Mesenchymal stem cell (in vitro differentiated cells and primary cell): ENCODE measurements around the gene ZNF74.

Source experiments
- DNase-seq: peaks from one replicate; pipeline ENCODE4 v3.0.0-alpha.2; 2013
- H2AFZ ChIP-seq: one replicate; pipeline ENCODE4 v1.6.1; 2013; ENCODE audit warnings: low read depth, mild to moderate bottlenecking, control low read depth, inconsistent platforms, low read length, moderate library complexity
- H2AK5ac ChIP-seq: 2 replicates; pipeline ENCODE4 v1.6.1; 2013; ENCODE audit warnings: low read length, moderate library complexity, mild to moderate bottlenecking, inconsistent platforms; ENCODE audit not compliant: severe bottlenecking
- H2BK120ac ChIP-seq: one replicate; pipeline ENCODE4 v1.6.1; 2013; ENCODE audit warnings: low read depth, mild to moderate bottlenecking, inconsistent platforms, low read length, moderate library complexity
- H2BK12ac ChIP-seq, 2 experiments: one replicate each; pipeline ENCODE4 v1.6.1; 2013; ENCODE audit warnings: inconsistent platforms in 2 of 2, low read length in 2 of 2, mild to moderate bottlenecking in 2 of 2, moderate library complexity in 2 of 2, control low read depth in 1 of 2
- H2BK15ac ChIP-seq: one replicate; pipeline ENCODE4 v1.6.1; 2013; ENCODE audit warnings: mild to moderate bottlenecking, low read depth, inconsistent platforms; ENCODE audit not compliant: poor library complexity, severe bottlenecking
- H2BK5ac ChIP-seq: 2 replicates; pipeline ENCODE4 v1.6.1; 2013; ENCODE audit warnings: low read depth, mild to moderate bottlenecking, low read length, control low read depth, inconsistent platforms; ENCODE audit not compliant: poor library complexity, severe bottlenecking
- H3K14ac ChIP-seq, 2 experiments: one replicate each; pipeline ENCODE4 v1.6.1; 2013; ENCODE audit warnings: inconsistent platforms in 2 of 2, low read length in 2 of 2, control low read depth in 1 of 2, mild to moderate bottlenecking in 1 of 2, moderate library complexity in 1 of 2
- H3K18ac ChIP-seq, 2 experiments: one replicate each; pipeline ENCODE4 v1.6.1; 2013; ENCODE audit warnings: inconsistent platforms in 2 of 2, low read length in 2 of 2, control low read depth in 1 of 2, low read depth in 1 of 2, mild to moderate bottlenecking in 1 of 2
- H3K23ac ChIP-seq, 2 experiments: one replicate each; pipeline ENCODE4 v1.6.1; 2013; ENCODE audit warnings: inconsistent platforms in 2 of 2, low read length in 2 of 2, mild to moderate bottlenecking in 2 of 2, moderate library complexity in 2 of 2, control low read depth in 1 of 2
- H3K27ac ChIP-seq: 2 replicates; pipeline ENCODE4 v1.5.1; 2013; ENCODE audit warnings: mild to moderate bottlenecking, moderate library complexity, low read length, control low read depth, inconsistent platforms; ENCODE audit not compliant: poor library complexity, severe bottlenecking
- H3K27me3 ChIP-seq, 2 experiments: 2 replicates each; pipeline versions ENCODE4 v1.6.1 to v1.7.0; 2013; ENCODE audit warnings: low read length in 2 of 2, mild to moderate bottlenecking in 2 of 2, moderate library complexity in 2 of 2, control low read depth in 1 of 2, inconsistent platforms in 1 of 2; ENCODE audit not compliant: control insufficient read depth in 1 of 2, insufficient read depth in 1 of 2
- H3K36me3 ChIP-seq, 2 experiments: 2 replicates each; pipeline versions ENCODE4 v1.6.1 to v1.7.0; 2013; ENCODE audit warnings: low read length in 2 of 2, control low read depth in 1 of 2, inconsistent platforms in 1 of 2, low read depth in 1 of 2, mild to moderate bottlenecking in 1 of 2; ENCODE audit not compliant: insufficient read depth in 2 of 2, control insufficient read depth in 1 of 2
- H3K4ac ChIP-seq, 2 experiments: one replicate each; pipeline ENCODE4 v1.6.1; 2013; ENCODE audit warnings: inconsistent platforms in 2 of 2, low read length in 2 of 2, mild to moderate bottlenecking in 2 of 2, moderate library complexity in 2 of 2, control low read depth in 1 of 2, low read depth in 1 of 2
- H3K4me1 ChIP-seq: 2 replicates; pipeline ENCODE4 v1.6.1; 2013; ENCODE audit warnings: low read depth, low read length, control low read depth; ENCODE audit not compliant: control insufficient read depth, insufficient read depth
- H3K4me2 ChIP-seq: 2 replicates; pipeline ENCODE4 v1.6.1; 2013; ENCODE audit warnings: low read length, mild to moderate bottlenecking, inconsistent platforms; ENCODE audit not compliant: poor library complexity, severe bottlenecking
- H3K4me3 ChIP-seq, 2 experiments: 2 replicates each; pipeline versions ENCODE4 v1.5.1 to v1.7.0; 2013; ENCODE audit warnings: low read length in 2 of 2, mild to moderate bottlenecking in 2 of 2, control low read depth in 1 of 2, low read depth in 1 of 2; ENCODE audit not compliant: insufficient read depth in 1 of 2
- H3K79me1 ChIP-seq: replicated peaks from 2 replicates; pipeline ENCODE4 v1.6.1; 2013; ENCODE audit warnings: mild to moderate bottlenecking, control low read depth, low read length, inconsistent platforms; ENCODE audit not compliant: poor library complexity, severe bottlenecking
- H3K9ac ChIP-seq: 2 replicates; pipeline ENCODE4 v1.7.0; 2013; ENCODE audit warnings: mild to moderate bottlenecking, low read length, moderate library complexity
- H3K9me3 ChIP-seq: 2 replicates; pipeline ENCODE4 v1.7.0; 2013; ENCODE audit warnings: mild to moderate bottlenecking, low read length; ENCODE audit not compliant: control insufficient read depth
- H4K8ac ChIP-seq: one replicate; pipeline ENCODE4 v1.6.1; 2013; ENCODE audit warnings: inconsistent platforms, mild to moderate bottlenecking, low read length, moderate library complexity
- H4K91ac ChIP-seq: one replicate; pipeline ENCODE4 v1.6.1; 2013; ENCODE audit warnings: mild to moderate bottlenecking, low read length, inconsistent platforms
- WGBS: methylation state at CpG from one replicate; pipeline ENCODE4 v1.1.7; 2013; ENCODE audit warnings: mixed read lengths; 5-methylcytosine and 5-hydroxymethylcytosine counted together

The ZNF74 gene

DNA sequence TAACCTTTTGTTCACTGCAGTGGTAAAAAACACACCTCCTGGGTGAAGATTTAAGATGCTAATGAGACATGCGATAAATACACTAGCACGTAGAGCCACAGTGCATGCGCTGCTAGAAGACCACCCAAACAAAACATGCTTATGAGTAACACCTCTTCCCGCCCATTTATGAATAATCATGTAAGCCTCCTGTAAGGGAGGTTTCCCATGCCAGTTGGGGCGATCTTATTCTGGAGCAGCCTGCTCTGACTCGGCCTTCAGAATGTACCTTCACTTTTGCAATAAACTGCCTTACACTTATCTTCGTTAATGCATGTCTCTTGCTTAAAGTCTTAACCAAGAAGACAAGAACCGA lies 61.7 kb downstream of the ZNF74 start:
- peaks cover 26 to 68% of the 10 kb centered on the region in 2 experiments for H3K36me3 ChIP-seq
- H3K4me1 ChIP-seq = peaks cover 10% of the 10 kb centered on the region
- no peak overlapping the region for H3K4me2 ChIP-seq
- no peak overlapping the region for H2BK15ac ChIP-seq
- H2BK12ac ChIP-seq = no peak overlapping the region
- no peak overlapping the region for H2AK5ac ChIP-seq
- H4K8ac ChIP-seq = no peak overlapping the region
- no peak overlapping the region for H2BK5ac ChIP-seq
- H4K91ac ChIP-seq = no peak overlapping the region
- no peaks in the 10 kb centered on the region for H3K79me1 ChIP-seq
- H2AFZ ChIP-seq = no peak overlapping the region
- DNase-seq = no peak
- H3K4ac ChIP-seq = no peak overlapping the region
- H3K14ac ChIP-seq = no peak overlapping the region
- H3K27ac ChIP-seq = no peak overlapping the region
- H2BK120ac ChIP-seq = no peak overlapping the region
- no peaks in the 10 kb centered on the region for H3K9me3 ChIP-seq
- H3K9ac ChIP-seq = no peak overlapping the region
- H3K27me3 ChIP-seq = no peaks in the 10 kb centered on the region
- no peak overlapping the region for H3K23ac ChIP-seq
- H3K4me3 ChIP-seq = no peak overlapping the region
- H3K18ac ChIP-seq = no peak overlapping the region
- 93% methylated on average over 8 of the region's 8 CpGs for WGBS

DNA sequence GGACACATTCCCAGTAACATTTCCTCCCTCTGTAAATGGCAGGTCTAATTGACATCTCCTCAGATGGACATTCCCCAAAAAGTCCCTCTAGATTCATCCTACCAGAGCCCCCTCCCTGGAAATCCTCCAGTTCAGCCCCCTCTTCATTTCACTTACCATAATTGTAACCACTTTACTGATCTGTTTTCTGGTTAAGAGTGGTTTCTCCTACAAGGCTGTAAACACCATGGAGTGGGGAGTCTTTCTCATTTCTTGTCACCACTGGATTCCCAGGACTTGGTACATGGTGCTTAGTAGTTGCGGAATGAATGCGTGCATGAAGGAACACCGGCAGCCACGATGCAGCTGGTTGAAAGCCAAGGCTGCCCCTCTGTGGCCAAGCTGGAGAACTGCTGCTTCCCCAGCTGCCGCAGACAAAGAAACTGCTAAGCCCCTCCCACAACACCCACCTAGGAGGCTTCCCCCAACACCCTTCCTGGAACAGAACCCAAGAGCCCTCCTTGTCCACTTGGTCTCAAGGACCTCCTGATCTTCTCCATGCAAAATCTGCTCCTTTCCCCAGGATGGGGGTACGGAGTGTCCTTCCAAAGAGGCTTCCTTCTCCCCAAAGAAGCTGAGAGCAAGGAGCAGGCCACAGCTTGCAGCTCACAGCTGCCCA lies 62.2 kb downstream of the ZNF74 start:
- no peak overlapping the region for H4K8ac ChIP-seq
- H3K4ac ChIP-seq = no peak overlapping the region
- peaks cover 10% of the 10 kb centered on the region for H3K4me1 ChIP-seq
- H4K91ac ChIP-seq = no peak overlapping the region
- H3K79me1 ChIP-seq = no peaks in the 10 kb centered on the region
- no peak overlapping the region for H2BK15ac ChIP-seq
- no peak overlapping the region for H3K18ac ChIP-seq
- no peak overlapping the region for H3K4me3 ChIP-seq
- no peak overlapping the region for H3K4me2 ChIP-seq
- H3K27ac ChIP-seq = no peak overlapping the region
- WGBS = 11% methylated on average over 6 of the region's 6 CpGs
- DNase-seq = peak; percentile 85
- H2AK5ac ChIP-seq = no peak overlapping the region
- H2BK120ac ChIP-seq = no peak overlapping the region
- no peak overlapping the region for H2BK12ac ChIP-seq
- H3K27me3 ChIP-seq = no peaks in the 10 kb centered on the region
- H2AFZ ChIP-seq = no peak overlapping the region
- no peaks in the 10 kb centered on the region for H3K9me3 ChIP-seq
- peaks cover 22 to 67% of the 10 kb centered on the region in 2 experiments for H3K36me3 ChIP-seq
- H2BK5ac ChIP-seq = no peak overlapping the region
- no peak overlapping the region for H3K9ac ChIP-seq
- H3K23ac ChIP-seq = no peak overlapping the region
- H3K14ac ChIP-seq = no peak overlapping the region

DNA sequence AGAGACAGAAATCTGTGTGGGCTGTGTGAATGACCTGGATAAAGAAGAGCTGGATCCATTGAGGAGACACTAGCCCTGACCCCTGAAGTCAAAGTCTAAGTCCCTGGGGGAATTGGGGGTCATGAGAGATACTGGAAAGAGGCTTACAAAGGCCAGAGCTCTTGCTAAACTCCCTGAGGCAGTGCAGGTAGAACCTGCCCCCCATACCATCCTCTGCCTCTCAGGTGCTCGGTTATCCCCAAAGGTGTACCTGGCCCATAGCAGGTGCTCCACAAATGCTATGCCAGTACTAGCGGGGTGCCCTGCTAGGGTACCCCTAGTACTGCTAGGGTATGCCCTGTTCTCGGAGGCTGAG lies 62.7 kb downstream of the ZNF74 start:
- Histone ChIP-seq H3K27me3 (no peaks in the 10 kb centered on the region), H2BK120ac (no peak overlapping the region), H3K36me3 (peaks cover 17 to 62% of the 10 kb centered on the region in 2 experiments), H4K91ac (no peak overlapping the region), H3K4me1 (peaks cover 10% of the 10 kb centered on the region), H3K9me3 (no peaks in the 10 kb centered on the region), H3K4me3 (no peak overlapping the region), H3K23ac (no peak overlapping the region), H2AK5ac (no peak overlapping the region), H3K79me1 (no peaks in the 10 kb centered on the region), H4K8ac (no peak overlapping the region), H3K9ac (no peak overlapping the region), H2BK5ac (no peak overlapping the region), H3K27ac (no peak overlapping the region), H3K4ac (no peak overlapping the region), H3K4me2 (no peak overlapping the region), H2BK15ac (no peak overlapping the region), H2BK12ac (no peak overlapping the region), H2AFZ (no peak overlapping the region), H3K18ac (no peak overlapping the region), H3K14ac (no peak overlapping the region)
- DNase-seq = no peak
- 97% methylated on average over 3 of the region's 3 CpGs for WGBS

DNA sequence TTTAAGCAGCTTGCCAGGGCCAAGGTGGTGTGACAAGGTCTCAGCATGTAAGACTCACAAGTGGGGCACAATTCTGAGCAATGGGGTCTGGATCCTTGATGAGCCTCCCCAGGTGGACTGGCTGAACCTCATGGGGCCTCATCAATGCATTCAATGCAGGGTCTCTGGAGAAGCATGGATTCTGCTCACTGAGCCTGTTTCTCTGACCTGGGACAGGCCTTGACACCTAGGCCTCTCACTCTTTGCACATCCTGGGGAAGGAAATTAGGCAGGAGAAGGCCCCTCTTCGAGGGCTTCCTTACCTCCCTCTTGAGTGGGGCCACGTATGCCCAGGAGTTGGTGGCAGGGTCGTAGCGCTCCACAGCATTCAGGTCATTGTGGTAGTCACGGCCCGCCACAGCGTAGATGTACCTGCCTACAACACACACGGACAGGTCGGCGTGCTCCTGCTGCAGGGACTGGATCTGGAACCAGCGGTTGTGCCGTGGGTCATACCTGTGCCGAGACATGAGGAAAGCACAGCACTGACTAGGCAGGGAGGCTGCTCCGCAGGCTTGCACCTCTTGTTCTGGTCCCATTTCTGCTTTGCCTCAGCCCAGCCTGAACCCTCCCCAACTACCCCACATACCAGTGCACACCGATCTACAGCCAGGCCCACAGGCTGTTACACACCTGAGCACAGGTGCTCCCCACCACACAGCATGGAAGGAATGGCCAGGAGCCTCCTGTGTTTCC lies 63.7 kb downstream of the ZNF74 start:
- Histone ChIP-seq H3K4ac (no peak overlapping the region), H3K4me3 (no peak overlapping the region), H3K27ac (no peak overlapping the region), H3K9ac (no peak overlapping the region), H2BK12ac (no peak overlapping the region), H2BK15ac (no peak overlapping the region), H3K23ac (no peak overlapping the region), H2BK120ac (no peak overlapping the region), H3K27me3 (no peaks in the 10 kb centered on the region), H4K91ac (no peak overlapping the region), H3K4me2 (no peak overlapping the region), H3K4me1 (peaks cover 10% of the 10 kb centered on the region), H3K18ac (no peak overlapping the region), H2BK5ac (no peak overlapping the region), H3K14ac (no peak overlapping the region), H2AFZ (no peak overlapping the region), H3K9me3 (no peaks in the 10 kb centered on the region), H3K79me1 (no peaks in the 10 kb centered on the region), H3K36me3 (peaks cover 17 to 55% of the 10 kb centered on the region in 2 experiments), H2AK5ac (no peak overlapping the region), H4K8ac (no peak overlapping the region)
- WGBS = 96% methylated on average over 15 of the region's 15 CpGs
- DNase-seq = no peak
